ENCODE measurements around the gene ZNF470. TPM values are rescaled to one million over a fixed set of nuclear protein-coding genes. Genes with fewer than 3 reads are reported as not detected.
A peak's percentile ranks its signal among the peaks of the same experiment; 100 is the strongest.

ZNF470 gene
- total RNA-seq, 4 donors from 2014 or later, result 5.1 to 9.2 (median 5.7) TPM

GRCh38 chr19:56633021-56633420 lies 65.8 kb downstream of the ZNF470 start:
- WGBS, 2 donors, result 15 to 27% methylated on average over 1 of the region's 1 CpG

GRCh38 chr19:56637976-56638555 lies 70.8 kb downstream of the ZNF470 start:
- peak in 1 of 2 donors; percentile 26 for TF ChIP-seq EP300 (IDR thresholded peaks at IDR 0.05)
- TF ChIP-seq POLR2A (IDR thresholded peaks at IDR 0.05), result no peak
- peaks cover 0 to 24% (median 0%) of the 10 kb centered on the region in 3 donors for H3K36me3 ChIP-seq
- H3K9me3 ChIP-seq, result peaks cover 0 to 88% (median 10%) of the 10 kb centered on the region in 4 donors
- H3K27ac ChIP-seq, result no peak overlapping the region
- H3K4me1 ChIP-seq, result no peaks in the 10 kb centered on the region
- no peak overlapping the region for H3K4me3 ChIP-seq
- peak in 1 of 2 donors; percentile 30 for DNase-seq (ENCODE audit: low spot score in 2 of 2)
- 10 to 16% methylated on average over 10 to 17 of the region's 21 CpGs for WGBS, 2 donors
- H3K27me3 ChIP-seq, result peaks cover 0 to 5% of the 10 kb centered on the region in 2 donors

More at GRCh38 chr19:56633021-56633420, 65.8 kb downstream of the ZNF470 start:
- Histone ChIP-seq H3K27ac (no peak overlapping the region), H3K4me3 (no peak overlapping the region), H3K27me3 (no peaks in the 10 kb centered on the region), H3K4me1 (no peaks in the 10 kb centered on the region), H3K36me3 (peaks cover 0 to 48% (median 0%) of the 10 kb centered on the region in 3 donors), H3K9me3 (peaks cover 0 to 93% (median 17%) of the 10 kb centered on the region in 4 donors)
- no peak for DNase-seq (ENCODE audit: low spot score in 2 of 2)
- TF ChIP-seq EP300 (IDR thresholded peaks at IDR 0.05) (no peak), CTCF (IDR thresholded peaks at IDR 0.05) (no peak), POLR2A (IDR thresholded peaks at IDR 0.05) (no peak)

Other genes with a start within 250 kb of the ZNF470 start
- gene ZNF582, start 173.9 kb upstream of the ZNF470 start, total RNA-seq, result 1 to 10 TPM; 3.1 to 5.2 (median 4.7) TPM
- gene ZNF583, start 163.1 kb upstream of the ZNF470 start, total RNA-seq, result 10 to 100 TPM in 2 of 4 donors, 1 to 10 TPM in 2; 4.5 to 14.9 (median 11.0) TPM
- 10 to 100 TPM in 1 of 4 donors, 1 to 10 TPM in 3; 3.6 to 12.2 (median 5.8) TPM for gene ZNF667, start 90.1 kb upstream of the ZNF470 start, total RNA-seq
- gene ZNF471, start 59.6 kb upstream of the ZNF470 start, total RNA-seq, result 10 to 100 TPM in 3 of 4 donors, 1 to 10 TPM in 1; 9.4 to 15.6 (median 11.3) TPM
- 10 to 100 TPM in 3 of 4 donors, 1 to 10 TPM in 1; 9.4 to 27.5 (median 12.7) TPM for gene ZFP28, start 28.5 kb upstream of the ZNF470 start, total RNA-seq
- 10 to 100 TPM in 3 of 4 donors, 1 to 10 TPM in 1; 9.0 to 13.2 (median 12.8) TPM for gene ZNF71, start 27.8 kb downstream of the ZNF470 start, total RNA-seq
- gene SMIM17, start 75.7 kb downstream of the ZNF470 start, total RNA-seq, result under 1 TPM in 3 of 4 donors, not detected in 1; 0.60 to 0.84 (median 0.78) TPM
- gene ZNF835, start 104.3 kb downstream of the ZNF470 start, total RNA-seq, result 10 to 100 TPM in 3 of 4 donors, 1 to 10 TPM in 1; 9.6 to 14.7 (median 11.7) TPM